IMR-90 (cell line): Measurements from ENCODE around the gene TRPM6.

Source experiments
- CHD1 ChIP-seq: IDR thresholded peaks from 2 replicates; pipeline ENCODE4 v1.6.1; 2012; ENCODE audit warnings: low read depth, low read length, improper control_type of control experiment
- MAFK ChIP-seq: IDR thresholded peaks from 2 replicates; pipeline ENCODE4 v1.6.1; 2012; ENCODE audit warnings: low read depth, low read length, improper control_type of control experiment
- MAZ ChIP-seq: IDR thresholded peaks from 2 replicates; pipeline ENCODE4 v1.6.1; 2012; ENCODE audit warnings: low read depth, mild to moderate bottlenecking, low read length, improper control_type of control experiment, moderate library complexity, borderline replicate concordance
- POLR2A ChIP-seq: IDR thresholded peaks from 2 replicates; pipeline ENCODE4 v1.6.1; 2012; ENCODE audit warnings: mild to moderate bottlenecking, low read depth, low read length
- RAD21 ChIP-seq: IDR thresholded peaks from 2 replicates; pipeline ENCODE4 v1.6.1; 2012; ENCODE audit warnings: low read length, improper control_type of control experiment
- RFX5 ChIP-seq: IDR thresholded peaks from 2 replicates; pipeline ENCODE4 v1.8.0; 2012; ENCODE audit warnings: low read depth, mild to moderate bottlenecking, low read length, moderate library complexity
- TF ChIP-seq, protein P1 (sequence below): fragments of 150-350 bp; IDR thresholded peaks from 2 replicates; pipeline ENCODE4 v1.6.1; 2017; ENCODE audit warnings: mild to moderate bottlenecking, antibody characterized with exemption, low read length, low read depth
- TF ChIP-seq, protein P2 (sequence below): conservative IDR thresholded peaks from 2 replicates; pipeline ENCODE4 v1.5.1; 2012; ENCODE audit warnings: mild to moderate bottlenecking, low read depth, low read length, improper control_type of control experiment

DNA sequence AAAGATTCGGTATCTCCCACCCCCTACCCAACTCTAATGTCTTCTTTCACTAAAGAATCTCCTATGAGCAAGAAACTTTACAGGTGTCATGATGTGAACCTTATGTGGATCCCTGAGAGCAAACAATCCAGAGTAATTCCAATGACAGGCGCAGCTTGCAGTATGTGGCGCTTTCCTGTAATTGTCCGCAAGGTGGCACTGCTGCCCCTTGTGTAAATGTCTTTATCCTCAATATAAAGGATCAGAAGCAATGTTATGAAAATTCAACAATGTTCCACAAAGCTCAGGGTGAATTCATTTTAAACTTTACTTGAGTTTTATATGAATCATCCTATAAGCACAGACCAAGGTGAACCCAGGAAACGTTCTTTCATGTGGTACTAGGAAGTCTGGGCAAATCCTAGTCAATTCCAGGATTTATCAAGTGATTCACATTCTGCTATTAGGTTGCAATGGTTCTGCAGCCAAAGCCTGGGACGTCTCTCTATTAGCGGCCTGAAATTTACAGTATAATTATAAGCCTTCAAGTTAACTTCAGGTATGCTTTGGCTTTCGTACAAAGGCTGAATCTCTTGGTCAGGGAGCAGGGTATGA lies 113.7 kb downstream of the TRPM6 start:
- TF ChIP-seq MAFK (no peak), POLR2A (no peak), RFX5 (no peak), MAZ (no peak), CHD1 (no peak), RAD21 (peak; percentile 82)
- TF ChIP-seq, protein P1, sequence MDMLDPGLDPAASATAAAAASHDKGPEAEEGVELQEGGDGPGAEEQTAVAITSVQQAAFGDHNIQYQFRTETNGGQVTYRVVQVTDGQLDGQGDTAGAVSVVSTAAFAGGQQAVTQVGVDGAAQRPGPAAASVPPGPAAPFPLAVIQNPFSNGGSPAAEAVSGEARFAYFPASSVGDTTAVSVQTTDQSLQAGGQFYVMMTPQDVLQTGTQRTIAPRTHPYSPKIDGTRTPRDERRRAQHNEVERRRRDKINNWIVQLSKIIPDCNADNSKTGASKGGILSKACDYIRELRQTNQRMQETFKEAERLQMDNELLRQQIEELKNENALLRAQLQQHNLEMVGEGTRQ = no peak
- TF ChIP-seq, protein P2, sequence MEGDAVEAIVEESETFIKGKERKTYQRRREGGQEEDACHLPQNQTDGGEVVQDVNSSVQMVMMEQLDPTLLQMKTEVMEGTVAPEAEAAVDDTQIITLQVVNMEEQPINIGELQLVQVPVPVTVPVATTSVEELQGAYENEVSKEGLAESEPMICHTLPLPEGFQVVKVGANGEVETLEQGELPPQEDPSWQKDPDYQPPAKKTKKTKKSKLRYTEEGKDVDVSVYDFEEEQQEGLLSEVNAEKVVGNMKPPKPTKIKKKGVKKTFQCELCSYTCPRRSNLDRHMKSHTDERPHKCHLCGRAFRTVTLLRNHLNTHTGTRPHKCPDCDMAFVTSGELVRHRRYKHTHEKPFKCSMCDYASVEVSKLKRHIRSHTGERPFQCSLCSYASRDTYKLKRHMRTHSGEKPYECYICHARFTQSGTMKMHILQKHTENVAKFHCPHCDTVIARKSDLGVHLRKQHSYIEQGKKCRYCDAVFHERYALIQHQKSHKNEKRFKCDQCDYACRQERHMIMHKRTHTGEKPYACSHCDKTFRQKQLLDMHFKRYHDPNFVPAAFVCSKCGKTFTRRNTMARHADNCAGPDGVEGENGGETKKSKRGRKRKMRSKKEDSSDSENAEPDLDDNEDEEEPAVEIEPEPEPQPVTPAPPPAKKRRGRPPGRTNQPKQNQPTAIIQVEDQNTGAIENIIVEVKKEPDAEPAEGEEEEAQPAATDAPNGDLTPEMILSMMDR = peak; percentile 89
